Transverse colon (tissue), 4 donors: Measurements from ENCODE around the gene CDIPT. TPM values are rescaled to one million over a fixed set of nuclear protein-coding genes. Genes with fewer than 3 reads are reported as not detected.

Source experiments
- DNase-seq: peaks from one replicate; pipeline ENCODE4 v3.0.0-alpha.2; 2019
- H3K27ac ChIP-seq, 4 donors: fragments of 200-600 bp; sonication (generic); 2 replicates each; pipeline ENCODE4 v1.5.1; 2016 to 2018; ENCODE audit warnings: inconsistent platforms in 4 of 4
- H3K27me3 ChIP-seq: fragments of 200-600 bp; sonication (generic); 2 replicates; pipeline ENCODE4 v1.5.1; 2017; ENCODE audit warnings: inconsistent platforms
- H3K36me3 ChIP-seq, 4 donors: fragments of 200-600 bp; sonication (generic); 2 replicates each; pipeline ENCODE4 v1.5.1; 2017 to 2019; ENCODE audit warnings: inconsistent platforms in 4 of 4
- H3K4me1 ChIP-seq, 4 donors: fragments of 200-600 bp; sonication (generic); 2 replicates each; pipeline ENCODE4 v1.5.1; 2017 to 2020; ENCODE audit warnings: inconsistent platforms in 4 of 4
- H3K4me3 ChIP-seq, 4 donors: fragments of 200-600 bp; sonication (generic); 1 replicate in 1 of 4; 2 replicates in 3 of 4; pipeline versions ENCODE4 v1.5.1 to v1.6.1; 2017 to 2019; ENCODE audit warnings: inconsistent platforms in 4 of 4
- H3K9me3 ChIP-seq, 2 donors: fragments of 200-600 bp; sonication (generic); 2 replicates each; pipeline ENCODE4 v1.5.1; 2017 to 2019; ENCODE audit warnings: inconsistent platforms in 2 of 2
- EP300 ChIP-seq: sonication (generic); formaldehyde crosslinking; IDR thresholded peaks from one replicate; pipeline ENCODE4 v1.6.1; 2017; ENCODE audit warnings: antibody characterized with exemption, low read depth
- POLR2A ChIP-seq: fragments of 450-650 bp; IDR thresholded peaks from one replicate; pipeline ENCODE4 v1.6.1; 2016; ENCODE audit warnings: antibody characterized with exemption, mild to moderate bottlenecking, moderate library complexity
- POLR2AphosphoS5 ChIP-seq, 3 donors: sonication (generic); formaldehyde crosslinking; IDR thresholded peaks; one replicate each; pipeline ENCODE4 v1.6.1; 2016; ENCODE audit warnings: antibody characterized with exemption in 3 of 3
- WGBS, 2 donors: methylation state at CpG; one replicate each; pipeline ENCODE4 v1.1.5; 2018; ENCODE audit warnings: low coverage in 1 of 2; 5-methylcytosine and 5-hydroxymethylcytosine counted together
- in situ Hi-C, 4 donors: fragments of 200-750 bp; cut with MboI; loops; one replicate each; pipeline versions ENCODE4 v1.15.0 to v1.15.1; 2017; ENCODE audit warnings: low sequenced_read_pairs in 3 of 4, low pct_ligation_motif_present in 1 of 4, low pct_unique_long_range_greater_than_20kb in 1 of 4
- intact Hi-C: fragments of 100-400 bp; cut with DNase I; formaldehyde crosslinking; loops from one replicate; pipeline ENCODE4 v1.15.1; 2023; ENCODE audit warnings: low total_unique reads
- total RNA-seq, 4 donors: library from RNA; depleted of rRNA; stranded (reverse); fragments of >200 nt; gene quantifications; one replicate each; pipeline ENCODE4 v1.1.0, GENCODE V29; 2016
- TF ChIP-seq, protein P1 (sequence below), 5 experiments: fragments of 200-600 bp in 3 of 5; fragments of 450-650 bp in 2 of 5; sonication (generic) in 3 of 5; IDR thresholded peaks; 1 replicate in 2 of 5; 2 replicates in 3 of 5; pipeline ENCODE4 v1.5.1; 2016 to 2017; ENCODE audit warnings: antibody characterized with exemption in 5 of 5, inconsistent platforms in 3 of 5, mild to moderate bottlenecking in 2 of 5, moderate library complexity in 1 of 5

CDIPT gene
- total RNA-seq, 4 donors from 2014 or later: 58.5 to 139 (median 94.5) TPM

DNA sequence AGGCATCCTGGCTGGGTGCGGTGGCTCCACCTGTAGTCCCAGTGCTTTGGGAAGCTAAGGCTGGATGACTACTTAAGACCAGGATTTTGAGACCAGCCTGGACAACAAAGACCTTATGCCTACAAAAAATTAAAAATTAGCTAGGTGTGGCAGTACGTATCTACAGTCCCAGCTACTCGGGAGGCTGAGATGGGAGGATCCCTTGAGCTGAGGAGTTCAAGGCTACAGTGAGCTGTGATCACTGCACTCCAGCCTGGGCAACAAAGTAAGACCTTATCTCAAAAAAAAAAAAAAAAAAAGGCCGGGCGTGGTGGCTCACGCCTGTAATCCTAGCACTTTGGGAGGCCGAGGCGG is 36.7 kb downstream of the CDIPT start:
- 77% methylated on average over 8 of the region's 8 CpGs; no CpG with 5 or more reads in 1 of the 2 donors for WGBS, 2 donors
- H3K27ac ChIP-seq: peak overlapping the region; percentile 93 to 97 (median 96)
- intact Hi-C loops (no loop called here), in situ Hi-C loops (no loop called here)
- no peak for TF ChIP-seq POLR2AphosphoS5 (IDR thresholded peaks at IDR 0.05)
- TF ChIP-seq POLR2A: no peak
- TF ChIP-seq EP300: no peak
- TF ChIP-seq, protein P1, sequence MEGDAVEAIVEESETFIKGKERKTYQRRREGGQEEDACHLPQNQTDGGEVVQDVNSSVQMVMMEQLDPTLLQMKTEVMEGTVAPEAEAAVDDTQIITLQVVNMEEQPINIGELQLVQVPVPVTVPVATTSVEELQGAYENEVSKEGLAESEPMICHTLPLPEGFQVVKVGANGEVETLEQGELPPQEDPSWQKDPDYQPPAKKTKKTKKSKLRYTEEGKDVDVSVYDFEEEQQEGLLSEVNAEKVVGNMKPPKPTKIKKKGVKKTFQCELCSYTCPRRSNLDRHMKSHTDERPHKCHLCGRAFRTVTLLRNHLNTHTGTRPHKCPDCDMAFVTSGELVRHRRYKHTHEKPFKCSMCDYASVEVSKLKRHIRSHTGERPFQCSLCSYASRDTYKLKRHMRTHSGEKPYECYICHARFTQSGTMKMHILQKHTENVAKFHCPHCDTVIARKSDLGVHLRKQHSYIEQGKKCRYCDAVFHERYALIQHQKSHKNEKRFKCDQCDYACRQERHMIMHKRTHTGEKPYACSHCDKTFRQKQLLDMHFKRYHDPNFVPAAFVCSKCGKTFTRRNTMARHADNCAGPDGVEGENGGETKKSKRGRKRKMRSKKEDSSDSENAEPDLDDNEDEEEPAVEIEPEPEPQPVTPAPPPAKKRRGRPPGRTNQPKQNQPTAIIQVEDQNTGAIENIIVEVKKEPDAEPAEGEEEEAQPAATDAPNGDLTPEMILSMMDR (IDR thresholded peaks at IDR 0.05): no peak
- DNase-seq: no peak
- no peaks in the 10 kb centered on the region for H3K27me3 ChIP-seq
- peaks cover 54 to 90% (median 84%) of the 10 kb centered on the region in 4 donors for H3K4me1 ChIP-seq
- peaks cover 0 to 10% (median 5%) of the 10 kb centered on the region in 4 donors for H3K36me3 ChIP-seq
- H3K9me3 ChIP-seq: no peaks in the 10 kb centered on the region
- H3K4me3 ChIP-seq: no peak overlapping the region

DNA sequence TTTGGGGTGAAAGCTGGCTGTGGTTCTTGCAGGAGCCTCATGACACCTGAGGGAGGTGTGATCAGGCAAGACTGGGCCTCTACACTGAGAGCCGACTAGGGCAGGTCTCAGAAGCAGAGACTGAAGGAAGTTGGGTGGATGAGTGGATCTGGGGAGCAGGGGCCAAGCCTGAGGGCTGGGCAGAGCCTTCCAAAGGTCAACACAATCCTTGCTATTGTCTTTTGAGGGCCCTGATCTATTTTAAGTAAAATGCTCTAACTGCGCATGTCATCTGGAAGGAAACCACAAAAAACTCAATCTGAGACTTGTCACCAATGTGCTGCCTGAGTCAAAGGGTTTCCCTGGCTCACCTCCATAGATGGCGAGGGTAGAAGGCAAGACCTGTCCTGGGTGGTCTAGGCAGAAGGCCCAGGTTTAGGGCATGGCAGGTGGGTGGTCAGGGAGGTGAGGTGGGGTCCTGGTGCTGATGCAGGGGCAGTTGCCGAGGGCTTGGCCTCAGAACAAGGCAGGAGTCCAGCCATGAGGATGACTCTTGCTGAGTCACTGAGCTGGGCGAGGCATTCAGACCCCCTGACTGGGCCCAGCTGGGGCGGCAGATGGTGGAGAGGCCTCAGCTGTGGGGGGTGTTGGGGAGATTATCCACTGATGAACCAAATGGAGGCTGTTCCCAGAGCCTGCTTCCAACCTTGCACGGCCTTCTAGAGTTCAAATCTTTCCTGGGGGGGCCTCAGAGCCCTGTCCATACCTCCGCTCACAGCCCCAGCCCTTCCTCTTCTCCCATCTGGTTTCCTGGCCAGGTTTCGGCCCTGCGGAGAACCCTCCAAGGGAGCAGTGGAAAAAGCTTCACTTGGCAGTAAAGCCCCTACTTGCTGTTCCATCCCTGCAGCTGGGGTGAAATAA is 37.6 kb downstream of the CDIPT start:
- Histone ChIP-seq H3K27me3 (no peaks in the 10 kb centered on the region), H3K27ac (peak overlapping the region; percentile 93 to 97 (median 96)), H3K36me3 (peaks cover 0 to under 1% (median 0%) of the 10 kb centered on the region in 4 donors), H3K4me3 (peak overlapping the region in 1 of 4 donors; percentile 7), H3K9me3 (no peaks in the 10 kb centered on the region), H3K4me1 (peaks cover 54 to 93% (median 89%) of the 10 kb centered on the region in 4 donors)
- in situ Hi-C loops: no loop called here
- intact Hi-C loops: no loop called here
- TF ChIP-seq POLR2A (no peak), POLR2AphosphoS5 (IDR thresholded peaks at IDR 0.05) (peak; percentile 7 to 59 (median 26))
- peak; percentile 70 for DNase-seq
- WGBS, 2 donors: 46 to 58% methylated on average over 3 to 10 of the region's 10 CpGs

- Histone ChIP-seq H3K36me3 (no peaks in the 10 kb centered on the region), H3K4me1 (peaks cover 58 to 91% (median 89%) of the 10 kb centered on the region in 4 donors), H3K9me3 (no peaks in the 10 kb centered on the region), H3K4me3 (peak overlapping the region in 1 of 4 donors; percentile 7), H3K27me3 (no peaks in the 10 kb centered on the region), H3K27ac (peak overlapping the region; percentile 93 to 97 (median 96))
- no peak for DNase-seq
- intact Hi-C loops: no loop called here
- no peak for TF ChIP-seq EP300
- TF ChIP-seq POLR2A: no peak
- TF ChIP-seq POLR2AphosphoS5 (IDR thresholded peaks at IDR 0.05): no peak
- TF ChIP-seq, protein P1 (IDR thresholded peaks at IDR 0.05): no peak
- 13 to 30% methylated on average over 3 to 7 of the region's 7 CpGs for WGBS, 2 donors
- in situ Hi-C loops: no loop called here
Observed at GRCh38 chr16:29824589-29825144, 38.4 kb downstream of the CDIPT start.

DNA sequence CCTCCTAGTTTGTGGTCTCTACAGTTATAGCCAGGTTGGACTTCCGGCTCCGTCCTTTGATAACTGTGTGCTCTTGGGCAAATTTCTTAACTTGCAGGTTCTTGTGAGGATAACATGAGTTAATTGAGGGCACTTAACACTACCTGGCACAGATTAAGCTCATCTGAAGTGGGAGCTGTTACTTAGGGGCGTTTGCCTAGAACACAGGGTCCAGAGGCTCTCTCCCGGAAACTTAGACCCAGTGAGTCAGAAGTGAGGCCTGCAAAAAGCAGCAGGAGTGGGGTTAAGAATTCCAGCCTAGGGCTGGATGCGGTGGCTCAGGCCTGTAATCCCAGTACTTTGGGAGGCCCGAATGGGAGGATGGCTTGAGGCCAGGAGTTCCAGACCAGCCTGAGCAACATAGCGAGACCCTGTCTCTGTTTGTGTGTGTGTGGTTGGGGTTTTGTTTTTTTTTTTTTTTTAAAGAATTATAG is 41.3 kb downstream of the CDIPT start:
- Histone ChIP-seq H3K9me3 (no peaks in the 10 kb centered on the region), H3K36me3 (peaks cover 0 to 13% (median 0%) of the 10 kb centered on the region in 4 donors), H3K4me1 (peaks cover 57 to 91% (median 90%) of the 10 kb centered on the region in 4 donors), H3K27ac (peak overlapping the region; percentile 93 to 97 (median 96)), H3K27me3 (no peaks in the 10 kb centered on the region), H3K4me3 (peak overlapping the region; percentile 46 to 85 (median 72))
- intact Hi-C loops (no loop called here), in situ Hi-C loops (no loop called here)
- WGBS, 2 donors: 20 to 25% methylated on average over 2 to 7 of the region's 7 CpGs
- TF ChIP-seq POLR2AphosphoS5 (IDR thresholded peaks at IDR 0.05) (peak in 2 of 3 donors; percentile 61 to 79), EP300 (no peak), POLR2A (peak; percentile 46)
- TF ChIP-seq, protein P1 (IDR thresholded peaks at IDR 0.05): no peak
- peak; percentile 73 for DNase-seq
